ENCODE measurements around the gene SDE2. TPM values are rescaled to one million over a fixed set of nuclear protein-coding genes. Genes with fewer than 3 reads are reported as not detected.

Gene SDE2
- total RNA-seq, 2 donors from 2014 or later, result 12.9 to 19.8 TPM

GRCh38 chr1:225962440-225962975 lies 36.6 kb downstream of the SDE2 start:
- no peak overlapping the region for H3K4me3 ChIP-seq
- no peaks in the 10 kb centered on the region for H3K27me3 ChIP-seq
- TF ChIP-seq CTCF (IDR thresholded peaks at IDR 0.05), result peak; percentile 80
- no peaks in the 10 kb centered on the region for H3K36me3 ChIP-seq
- DNase-seq, result peak; percentile 80
- intact Hi-C loops (cut with DNase I), result no loop called here
- H3K27ac ChIP-seq, result no peak overlapping the region
- H3K9ac ChIP-seq (ENCODE audit: low read depth in 2 of 2, low read length in 2 of 2), result peak overlapping the region in 1 of 2 donors; percentile 43
- H3K4me1 ChIP-seq, result no peaks in the 10 kb centered on the region
- H3K9me3 ChIP-seq, result no peaks in the 10 kb centered on the region

GRCh38 chr1:225961659-225962439 lies 37.3 kb downstream of the SDE2 start:
- intact Hi-C loops (cut with DNase I), result no loop called here
- TF ChIP-seq CTCF (IDR thresholded peaks at IDR 0.05), result no peak

GRCh38 chr1:225958041-225958440 lies 41.1 kb downstream of the SDE2 start:
- Histone ChIP-seq H3K9ac (ENCODE audit: low read depth in 2 of 2, low read length in 2 of 2) (no peak overlapping the region), H3K27me3 (no peaks in the 10 kb centered on the region), H3K27ac (no peak overlapping the region), H3K9me3 (no peaks in the 10 kb centered on the region), H3K4me3 (no peak overlapping the region), H3K4me1 (no peaks in the 10 kb centered on the region), H3K36me3 (no peaks in the 10 kb centered on the region)
- no peak for TF ChIP-seq CTCF (IDR thresholded peaks at IDR 0.05)
- no peak for DNase-seq
- intact Hi-C loops (cut with DNase I), result no loop called here

More at GRCh38 chr1:225961659-225962439, 37.3 kb downstream of the SDE2 start:
- Histone ChIP-seq H3K36me3 (no peaks in the 10 kb centered on the region), H3K27ac (no peak overlapping the region), H3K27me3 (no peaks in the 10 kb centered on the region), H3K4me1 (no peaks in the 10 kb centered on the region), H3K9ac (ENCODE audit: low read depth in 2 of 2, low read length in 2 of 2) (peak overlapping the region in 1 of 2 donors; percentile 43), H3K9me3 (no peaks in the 10 kb centered on the region), H3K4me3 (no peak overlapping the region)
- DNase-seq, result no peak

GRCh38 chr1:225954753-225955152 lies 44.4 kb downstream of the SDE2 start:
- DNase-seq, result no peak
- Histone ChIP-seq H3K4me1 (no peaks in the 10 kb centered on the region), H3K36me3 (no peaks in the 10 kb centered on the region), H3K4me3 (no peak overlapping the region), H3K27ac (no peak overlapping the region), H3K9me3 (no peaks in the 10 kb centered on the region), H3K27me3 (no peaks in the 10 kb centered on the region), H3K9ac (ENCODE audit: low read depth in 2 of 2, low read length in 2 of 2) (no peak overlapping the region)
- intact Hi-C loops (cut with DNase I), result no loop called here
- no peak for TF ChIP-seq CTCF (IDR thresholded peaks at IDR 0.05)

- no peaks in the 10 kb centered on the region for H3K9me3 ChIP-seq
- no peak overlapping the region for H3K4me3 ChIP-seq
- no peaks in the 10 kb centered on the region for H3K4me1 ChIP-seq
- H3K27me3 ChIP-seq, result no peaks in the 10 kb centered on the region
- no peak for DNase-seq
- no peak for TF ChIP-seq CTCF (IDR thresholded peaks at IDR 0.05)
- intact Hi-C loops (cut with DNase I), result no loop called here
- no peak overlapping the region for H3K27ac ChIP-seq
- H3K36me3 ChIP-seq, result no peaks in the 10 kb centered on the region
- no peak overlapping the region for H3K9ac ChIP-seq (ENCODE audit: low read depth in 2 of 2, low read length in 2 of 2)
Measured at GRCh38 chr1:225953315-225953714, 45.8 kb downstream of the SDE2 start.
